Smooth muscle cell (in vitro differentiated cells): ENCODE measurements around the gene CYP2A6. TPM values are rescaled to one million over a fixed set of nuclear protein-coding genes. Genes with fewer than 3 reads are reported as not detected.
A peak's percentile ranks its signal among the peaks of the same experiment; 100 is the strongest.

Experiments
- DNase-seq: peaks from one replicate; lab custom pipeline; 2025; ENCODE audit not compliant: unreplicated experiment; lab: John Stamatoyannopoulos, UW
- H2AFZ ChIP-seq: fragments of 200-600 bp; sonication (generic); 2 replicates; pipeline ENCODE4 v1.6.0; 2016; ENCODE audit warnings: antibody characterized with exemption, low read depth, mild to moderate bottlenecking
- H3F3A ChIP-seq: fragments of 200-600 bp; sonication (generic); 2 replicates; pipeline ENCODE4 v1.6.0; 2017; ENCODE audit warnings: antibody characterized with exemption, low read depth
- H3K27ac ChIP-seq: fragments of 200-600 bp; sonication (generic); 2 replicates; pipeline ENCODE4 v1.5.1; 2016; ENCODE audit warnings: low read depth, mild to moderate bottlenecking
- H3K27me3 ChIP-seq: fragments of 200-600 bp; sonication (generic); 2 replicates; pipeline ENCODE4 v1.6.1; 2016; ENCODE audit warnings: low read depth, mild to moderate bottlenecking
- H3K36me3 ChIP-seq: fragments of 200-600 bp; sonication (generic); 2 replicates; pipeline ENCODE4 v1.5.1; 2016; ENCODE audit warnings: low read depth
- H3K4me1 ChIP-seq: fragments of 200-600 bp; sonication (generic); 2 replicates; pipeline ENCODE4 v1.5.1; 2016; ENCODE audit warnings: low read depth
- H3K4me2 ChIP-seq: fragments of 200-600 bp; sonication (generic); 2 replicates; pipeline ENCODE4 v1.6.0; 2016; ENCODE audit warnings: mild to moderate bottlenecking
- H3K4me3 ChIP-seq: fragments of 200-600 bp; sonication (generic); 2 replicates; pipeline ENCODE4 v1.5.1; 2016; ENCODE audit warnings: mild to moderate bottlenecking
- H3K79me2 ChIP-seq: fragments of 200-600 bp; sonication (generic); 2 replicates; pipeline ENCODE4 v1.6.0; 2016; ENCODE audit warnings: low read depth, mild to moderate bottlenecking
- H3K9ac ChIP-seq: fragments of 200-600 bp; sonication (generic); 2 replicates; pipeline ENCODE4 v1.6.0; 2016; ENCODE audit warnings: low read depth
- H3K9me3 ChIP-seq: fragments of 200-600 bp; sonication (generic); replicated peaks from 2 replicates; pipeline ENCODE4 v1.5.1; 2016; ENCODE audit warnings: low read depth
- H4K20me1 ChIP-seq: fragments of 200-600 bp; sonication (generic); 2 replicates; pipeline ENCODE4 v1.6.0; 2016; ENCODE audit warnings: low read depth
- WGBS: methylation state at CpG from one replicate; pipeline ENCODE4 v1.1.7; 2016; ENCODE audit warnings: low lambda C conversion rate; 5-methylcytosine and 5-hydroxymethylcytosine counted together
- polyA plus RNA-seq: library from polyadenylated mRNA; unstranded; fragments of >200 nt; fragmentation: Nextera tagmentation; extraction: Ambion mirVana; gene quantifications from 2 replicates; pipeline ENCODE4 v1.2.1, GENCODE V29; 2016
- total RNA-seq: library from RNA; depleted of rRNA; stranded (reverse); fragments of >200 nt; gene quantifications from 2 replicates; pipeline ENCODE4 v1.2.3, GENCODE V29; 2014
- TF ChIP-seq, protein P1 (sequence below): fragments of 200-600 bp; sonication (generic); IDR thresholded peaks from 2 replicates; pipeline ENCODE4 v1.5.1; 2017; ENCODE audit warnings: borderline replicate concordance, mild to moderate bottlenecking, antibody characterized with exemption; ENCODE audit not compliant: insufficient read depth, poor library complexity, severe bottlenecking

Gene CYP2A6
- total and polyA plus RNA-seq, 2 experiments from 2014 or later = not detected

DNA sequence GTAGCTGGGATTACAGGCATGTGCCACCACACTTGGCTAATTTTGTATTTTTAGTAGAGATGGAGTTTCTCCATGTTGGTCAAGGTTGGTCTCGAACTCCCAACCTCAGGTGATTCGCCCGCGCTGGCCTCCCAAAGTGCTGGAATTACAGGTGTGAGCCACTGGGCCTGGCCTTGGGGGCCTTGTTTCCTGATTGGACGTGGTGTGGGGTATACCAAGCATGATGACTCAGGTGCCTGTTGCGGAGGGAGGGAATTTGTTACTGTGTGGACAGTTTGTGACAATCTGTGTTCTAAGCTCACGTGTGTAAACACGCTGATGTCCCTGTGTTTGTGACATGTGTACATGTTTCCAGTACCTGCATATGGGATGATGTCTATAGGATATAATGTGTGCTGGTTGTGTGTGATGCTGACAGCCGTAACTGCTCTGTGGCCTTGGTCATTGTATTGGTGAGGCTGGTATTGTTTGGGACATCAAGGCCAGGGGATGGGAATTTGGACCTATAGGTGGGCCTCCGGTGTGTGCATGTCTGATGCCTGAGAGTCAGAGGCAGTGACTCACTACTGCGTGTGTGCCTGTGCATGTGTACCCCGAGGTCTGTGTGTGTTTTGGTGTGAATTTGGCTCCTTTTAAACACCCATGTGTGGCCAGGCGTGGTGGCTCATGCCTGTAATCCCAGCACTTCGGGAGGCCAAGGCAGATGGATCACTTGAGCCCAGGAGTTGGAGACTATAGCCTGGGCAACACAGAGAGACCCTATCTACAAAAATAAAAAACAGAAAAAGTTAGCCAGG lies 52.9 kb downstream of the CYP2A6 start:
- Histone ChIP-seq H3F3A (no peaks in the 10 kb centered on the region), H3K4me3 (peak overlapping the region; percentile 55), H4K20me1 (peaks cover 26% of the 10 kb centered on the region), H3K4me1 (peaks cover 15% of the 10 kb centered on the region), H3K27me3 (no peaks in the 10 kb centered on the region), H3K79me2 (peaks cover 34% of the 10 kb centered on the region), H3K9me3 (no peaks in the 10 kb centered on the region), H3K4me2 (peak overlapping the region; percentile 80), H3K36me3 (no peaks in the 10 kb centered on the region), H3K27ac (peak overlapping the region; percentile 83), H2AFZ (no peak overlapping the region), H3K9ac (no peak overlapping the region)
- WGBS = 93% methylated on average over 14 of the region's 14 CpGs
- TF ChIP-seq, protein P1, sequence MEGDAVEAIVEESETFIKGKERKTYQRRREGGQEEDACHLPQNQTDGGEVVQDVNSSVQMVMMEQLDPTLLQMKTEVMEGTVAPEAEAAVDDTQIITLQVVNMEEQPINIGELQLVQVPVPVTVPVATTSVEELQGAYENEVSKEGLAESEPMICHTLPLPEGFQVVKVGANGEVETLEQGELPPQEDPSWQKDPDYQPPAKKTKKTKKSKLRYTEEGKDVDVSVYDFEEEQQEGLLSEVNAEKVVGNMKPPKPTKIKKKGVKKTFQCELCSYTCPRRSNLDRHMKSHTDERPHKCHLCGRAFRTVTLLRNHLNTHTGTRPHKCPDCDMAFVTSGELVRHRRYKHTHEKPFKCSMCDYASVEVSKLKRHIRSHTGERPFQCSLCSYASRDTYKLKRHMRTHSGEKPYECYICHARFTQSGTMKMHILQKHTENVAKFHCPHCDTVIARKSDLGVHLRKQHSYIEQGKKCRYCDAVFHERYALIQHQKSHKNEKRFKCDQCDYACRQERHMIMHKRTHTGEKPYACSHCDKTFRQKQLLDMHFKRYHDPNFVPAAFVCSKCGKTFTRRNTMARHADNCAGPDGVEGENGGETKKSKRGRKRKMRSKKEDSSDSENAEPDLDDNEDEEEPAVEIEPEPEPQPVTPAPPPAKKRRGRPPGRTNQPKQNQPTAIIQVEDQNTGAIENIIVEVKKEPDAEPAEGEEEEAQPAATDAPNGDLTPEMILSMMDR = no peak
- DNase-seq = no peak

Other genes with a start within 250 kb of the CYP2A6 start
- gene LTBP4, start 249.1 kb downstream of the CYP2A6 start, total RNA-seq = 28.5 and 38.5 TPM in 2 replicates
- gene LTBP4, start 249.1 kb downstream of the CYP2A6 start, polyA plus RNA-seq = 170 and 188 TPM in 2 replicates
- gene NUMBL, start 159.8 kb downstream of the CYP2A6 start, total RNA-seq = 30.5 and 53.6 TPM in 2 replicates
- 56.9 and 73.0 TPM in 2 replicates for gene NUMBL, start 159.8 kb downstream of the CYP2A6 start, polyA plus RNA-seq
- gene COQ8B, start 133.6 kb downstream of the CYP2A6 start, total RNA-seq = 17.7 and 26.0 TPM in 2 replicates
- 20.7 and 21.2 TPM in 2 replicates for gene COQ8B, start 133.6 kb downstream of the CYP2A6 start, polyA plus RNA-seq
- 22.0 and 24.1 TPM in 2 replicates for gene ITPKC, start 133.3 kb downstream of the CYP2A6 start, total RNA-seq
- gene ITPKC, start 133.3 kb downstream of the CYP2A6 start, polyA plus RNA-seq = 25.0 and 31.9 TPM in 2 replicates
- 2.0 and 2.9 TPM in 2 replicates for gene ACTMAP, start 100.0 kb downstream of the CYP2A6 start, total RNA-seq
- gene ACTMAP, start 100.0 kb downstream of the CYP2A6 start, polyA plus RNA-seq = 8.6 and 8.7 TPM in 2 replicates
- gene SNRPA, start 99.2 kb downstream of the CYP2A6 start, total RNA-seq = 30.3 and 39.3 TPM in 2 replicates
- gene SNRPA, start 99.2 kb downstream of the CYP2A6 start, polyA plus RNA-seq = 87.7 TPM in 2 replicates
- 3.8 TPM in 1 of 2 replicates, not detected in the other for gene MIA, start 74.9 kb downstream of the CYP2A6 start, total RNA-seq
- gene MIA, start 74.9 kb downstream of the CYP2A6 start, polyA plus RNA-seq = 2.4 and 4.0 TPM in 2 replicates
- gene RAB4B, start 72.2 kb downstream of the CYP2A6 start, total RNA-seq = 10.6 and 12.1 TPM in 2 replicates
- gene RAB4B, start 72.2 kb downstream of the CYP2A6 start, polyA plus RNA-seq = 39.5 and 43.5 TPM in 2 replicates
- 25.1 and 26.7 TPM in 2 replicates for gene EGLN2, start 51.3 kb downstream of the CYP2A6 start, total RNA-seq
- gene EGLN2, start 51.3 kb downstream of the CYP2A6 start, polyA plus RNA-seq = 77.1 and 90.5 TPM in 2 replicates
- not detected in 2 replicates for gene CYP2A7, start 31.8 kb upstream of the CYP2A6 start, total RNA-seq
- not detected in 2 replicates for gene CYP2A7, start 31.8 kb upstream of the CYP2A6 start, polyA plus RNA-seq
- not detected in 2 replicates for gene CYP2B6, start 140.8 kb upstream of the CYP2A6 start, total RNA-seq
- not detected in 2 replicates for gene CYP2B6, start 140.8 kb upstream of the CYP2A6 start, polyA plus RNA-seq
- not detected in 2 replicates for gene CYP2A13, start 238.0 kb upstream of the CYP2A6 start, total RNA-seq
- not detected in 2 replicates for gene CYP2A13, start 238.0 kb upstream of the CYP2A6 start, polyA plus RNA-seq